Stimulated activated CD4-positive, alpha-beta T cell treated with anti-CD3 and anti-CD28 coated beads, Interleukin-4, amount 100 ng/mL, for 48 hours (primary cell): ENCODE measurements around the gene GPATCH1.
A peak's percentile ranks its signal among the peaks of the same experiment; 100 is the strongest.
"Not testable (repeated sequence)": the region's sequence is repeated elsewhere in the genome, so short reads cannot be mapped to it uniquely, and the experiment has no call there.

Source experiments
- DNase-seq, 2 donors: peaks; one replicate each; pipeline ENCODE4 v3.0.0-alpha.2; 2020; ENCODE audit warnings: low read depth in 2 of 2

GPATCH1 gene, protein sequence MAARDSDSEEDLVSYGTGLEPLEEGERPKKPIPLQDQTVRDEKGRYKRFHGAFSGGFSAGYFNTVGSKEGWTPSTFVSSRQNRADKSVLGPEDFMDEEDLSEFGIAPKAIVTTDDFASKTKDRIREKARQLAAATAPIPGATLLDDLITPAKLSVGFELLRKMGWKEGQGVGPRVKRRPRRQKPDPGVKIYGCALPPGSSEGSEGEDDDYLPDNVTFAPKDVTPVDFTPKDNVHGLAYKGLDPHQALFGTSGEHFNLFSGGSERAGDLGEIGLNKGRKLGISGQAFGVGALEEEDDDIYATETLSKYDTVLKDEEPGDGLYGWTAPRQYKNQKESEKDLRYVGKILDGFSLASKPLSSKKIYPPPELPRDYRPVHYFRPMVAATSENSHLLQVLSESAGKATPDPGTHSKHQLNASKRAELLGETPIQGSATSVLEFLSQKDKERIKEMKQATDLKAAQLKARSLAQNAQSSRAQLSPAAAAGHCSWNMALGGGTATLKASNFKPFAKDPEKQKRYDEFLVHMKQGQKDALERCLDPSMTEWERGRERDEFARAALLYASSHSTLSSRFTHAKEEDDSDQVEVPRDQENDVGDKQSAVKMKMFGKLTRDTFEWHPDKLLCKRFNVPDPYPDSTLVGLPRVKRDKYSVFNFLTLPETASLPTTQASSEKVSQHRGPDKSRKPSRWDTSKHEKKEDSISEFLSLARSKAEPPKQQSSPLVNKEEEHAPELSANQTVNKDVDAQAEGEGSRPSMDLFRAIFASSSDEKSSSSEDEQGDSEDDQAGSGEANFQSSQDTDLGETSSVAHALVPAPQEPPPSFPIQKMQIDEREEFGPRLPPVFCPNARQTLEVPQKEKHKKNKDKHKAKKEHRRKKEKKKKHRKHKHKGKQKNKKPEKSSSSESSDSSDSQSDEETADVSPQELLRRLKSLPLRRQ

DNA sequence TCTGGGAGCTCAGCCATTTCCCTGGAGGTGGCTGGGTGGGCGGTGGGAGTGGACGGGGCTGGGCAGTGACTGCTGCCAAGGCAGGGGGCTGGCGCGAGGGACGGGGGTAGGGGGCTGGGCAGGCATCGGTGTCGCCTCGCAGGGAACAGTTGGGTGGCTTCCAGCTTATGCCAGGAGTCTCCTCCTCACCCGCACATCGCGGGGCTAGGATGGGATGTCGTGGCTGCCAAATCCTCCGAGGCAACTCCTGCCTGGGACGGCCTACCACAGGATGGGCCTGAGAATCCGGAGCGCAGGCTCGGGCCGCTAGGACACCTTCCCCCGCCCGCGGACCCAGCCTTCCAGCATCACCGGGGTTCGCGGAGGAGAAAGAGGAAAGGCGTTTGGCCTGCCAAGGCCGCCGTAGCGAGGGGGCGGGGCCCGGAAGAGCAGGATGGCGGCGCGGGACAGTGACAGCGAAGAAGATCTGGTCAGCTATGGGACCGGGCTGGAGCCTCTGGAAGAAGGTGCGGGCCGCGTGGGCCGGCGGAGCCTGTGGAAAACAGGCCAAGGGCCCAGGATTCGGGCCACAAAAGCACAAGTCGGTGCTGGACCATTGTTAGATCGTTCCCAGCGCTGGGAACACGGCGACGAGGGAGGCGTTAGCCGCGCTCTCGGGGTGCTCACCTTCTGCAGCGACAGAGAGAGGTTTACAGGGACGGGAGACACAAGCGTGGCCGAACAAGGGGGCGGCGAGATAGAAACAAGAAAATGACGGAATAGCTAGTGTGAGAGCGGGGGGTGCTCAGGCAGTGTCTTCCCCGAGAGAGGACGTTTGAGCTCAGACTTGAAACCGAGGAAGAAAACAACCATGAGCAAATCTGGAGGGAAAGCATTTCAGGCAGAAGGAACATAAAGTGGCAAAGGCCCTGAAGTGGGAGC is at the start of gene GPATCH1:
Gene GPATCH1 (plus strand): TSS at position 421 of the 921 bp plus-strand sequence. CDS start 13 bp downstream, at position 434.
- DNase-seq: peak; percentile 78 to 84

DNA sequence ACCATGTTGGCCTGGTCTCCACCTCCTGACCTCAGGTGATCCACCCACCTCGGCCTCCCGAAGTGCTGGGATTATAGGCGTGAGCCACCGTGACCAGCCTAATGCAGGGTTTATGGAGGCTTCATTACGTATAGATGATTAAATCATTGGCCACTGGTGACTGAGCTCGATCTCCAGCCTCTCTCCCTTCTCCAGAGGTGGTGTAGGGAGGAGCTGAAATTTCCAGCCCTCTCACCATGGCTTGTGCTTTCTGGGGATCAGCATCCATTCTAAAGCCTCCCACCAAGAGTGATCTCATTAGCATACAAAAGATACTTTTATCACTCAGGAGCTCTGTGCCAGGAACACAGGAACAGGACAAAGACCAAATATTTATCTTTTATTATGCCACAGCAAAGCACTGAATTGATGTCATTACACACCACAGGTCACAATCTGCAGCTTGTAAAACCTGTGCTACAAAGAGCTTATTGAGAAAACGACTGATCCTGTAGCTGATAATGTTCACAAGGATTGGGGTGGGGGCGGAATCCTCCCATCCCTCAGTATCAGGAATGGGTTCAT is 48.7 kb upstream of the GPATCH1 start:
- DNase-seq: no peak

DNA sequence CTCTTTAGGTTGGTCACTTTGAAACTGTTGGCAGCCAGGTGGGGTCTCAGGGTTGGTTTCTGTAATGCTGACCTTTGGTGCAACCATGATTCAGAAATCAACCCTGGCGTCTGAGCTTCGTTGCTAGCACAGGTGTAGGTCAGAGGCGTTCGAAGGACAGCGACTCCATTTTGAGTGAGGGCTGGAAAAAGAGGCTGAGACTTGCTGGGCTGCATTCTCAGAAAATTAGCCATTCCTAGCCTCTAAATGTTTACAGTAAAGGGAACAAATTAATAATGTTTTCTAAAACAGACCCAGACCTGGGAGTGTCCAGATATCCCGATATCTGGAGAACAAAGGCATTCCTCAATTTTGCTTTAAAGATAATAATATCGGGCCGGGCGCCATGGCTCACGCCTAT is 45.5 kb upstream of the GPATCH1 start:
- no peak for DNase-seq

DNA sequence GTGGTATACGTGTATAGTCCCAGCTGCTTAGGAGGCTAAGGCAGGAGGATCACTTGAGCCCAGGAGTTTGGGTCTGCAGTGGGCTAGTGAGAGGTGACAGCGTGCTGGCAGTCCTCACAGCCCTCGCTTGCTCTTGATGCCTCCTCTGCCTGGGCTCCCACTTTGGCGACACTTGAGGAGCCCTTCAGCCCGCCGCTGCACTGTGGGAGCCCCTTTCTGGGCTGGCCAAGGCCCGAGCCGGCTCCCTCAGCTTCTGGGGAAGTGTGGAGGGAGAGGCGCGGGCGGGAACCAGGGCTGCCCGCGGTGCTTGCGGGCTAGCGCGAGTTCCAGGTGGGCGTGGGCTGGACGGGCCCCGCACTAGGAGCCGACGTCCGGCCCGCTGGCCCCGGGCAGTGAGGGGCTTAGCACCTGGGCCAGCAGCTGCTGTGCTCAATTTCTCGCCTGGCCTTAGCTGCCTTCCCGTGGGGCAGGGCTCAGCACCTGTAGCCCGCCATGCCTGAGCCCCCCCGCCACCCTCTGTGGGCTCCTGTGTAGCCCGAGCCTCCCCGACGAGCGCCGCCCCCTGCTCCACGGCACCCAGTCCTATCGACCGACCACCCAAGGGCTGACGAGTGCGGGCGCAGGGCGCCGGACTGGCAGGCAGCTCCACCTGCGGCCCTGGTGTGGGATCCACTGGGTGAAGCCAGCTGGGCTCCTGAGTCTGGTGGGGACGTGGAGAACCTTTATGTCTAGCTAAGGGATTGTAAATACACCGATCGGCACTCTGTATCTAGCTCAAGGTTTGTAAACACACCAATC is 44.4 kb upstream of the GPATCH1 start:
- DNase-seq: not testable (repeated sequence)

DNA sequence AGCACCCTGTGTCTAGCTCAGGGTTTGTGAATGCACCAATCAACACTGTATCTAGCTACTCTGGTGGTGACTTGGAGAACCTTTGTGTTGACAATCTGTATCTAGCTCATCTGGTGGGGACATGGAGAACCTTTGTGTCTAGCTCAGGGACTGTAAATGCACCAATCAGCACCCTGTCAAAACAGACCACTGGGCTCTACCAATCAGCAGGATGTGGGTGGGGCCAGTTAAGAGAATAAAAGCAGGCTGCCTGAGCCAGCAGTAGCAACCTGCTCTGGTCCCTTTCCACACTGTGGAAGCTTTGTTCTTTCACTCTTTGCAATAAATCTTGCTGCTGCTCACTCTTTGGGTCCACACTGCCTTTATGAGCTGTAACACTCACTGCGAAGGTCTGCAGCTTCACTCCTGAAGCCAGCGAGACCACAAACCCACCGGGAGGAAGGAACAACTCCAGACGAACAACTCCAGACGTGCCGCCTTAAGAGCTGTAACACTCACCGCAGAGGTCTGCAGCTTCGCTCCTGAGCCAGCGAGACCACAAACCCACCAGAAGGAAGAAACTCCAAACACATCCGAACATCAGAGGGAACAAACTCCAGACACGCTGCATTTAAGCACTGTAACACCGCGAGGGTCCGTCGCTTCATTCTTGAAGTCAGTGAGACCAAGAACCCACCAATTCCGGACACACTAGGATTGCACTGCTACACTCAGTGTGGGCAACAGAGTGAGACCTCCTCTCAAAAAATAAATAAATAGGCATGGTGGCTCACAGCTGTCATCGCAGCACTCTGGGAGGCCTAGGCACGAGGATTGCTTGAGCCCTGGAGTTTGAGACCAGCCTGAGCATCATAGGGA is 43.6 kb upstream of the GPATCH1 start:
- not testable (repeated sequence) for DNase-seq

DNA sequence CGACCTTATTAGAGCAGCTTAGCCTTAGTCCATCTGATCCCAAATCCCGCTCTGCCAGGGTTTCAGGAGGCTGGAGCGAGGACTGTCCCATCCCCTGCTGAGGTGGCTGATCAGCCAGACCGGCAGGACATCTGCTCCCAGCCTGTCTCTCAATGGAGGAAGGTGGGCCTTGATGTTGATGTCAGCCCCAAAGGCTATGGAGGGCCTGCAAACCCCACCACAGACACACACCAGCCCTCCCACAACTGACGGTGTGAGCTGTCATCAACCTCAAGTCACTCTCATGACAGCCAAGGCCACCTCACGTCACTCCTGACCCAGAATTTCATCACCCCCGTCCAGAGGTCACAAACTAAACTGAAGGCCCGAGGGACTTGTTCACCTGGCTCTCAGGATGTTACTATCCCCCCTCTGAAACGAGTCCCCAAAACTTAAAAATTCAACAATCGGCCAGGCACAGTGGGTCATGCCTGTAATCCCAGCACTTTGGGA is 41.8 kb upstream of the GPATCH1 start:
- no peak for DNase-seq

DNA sequence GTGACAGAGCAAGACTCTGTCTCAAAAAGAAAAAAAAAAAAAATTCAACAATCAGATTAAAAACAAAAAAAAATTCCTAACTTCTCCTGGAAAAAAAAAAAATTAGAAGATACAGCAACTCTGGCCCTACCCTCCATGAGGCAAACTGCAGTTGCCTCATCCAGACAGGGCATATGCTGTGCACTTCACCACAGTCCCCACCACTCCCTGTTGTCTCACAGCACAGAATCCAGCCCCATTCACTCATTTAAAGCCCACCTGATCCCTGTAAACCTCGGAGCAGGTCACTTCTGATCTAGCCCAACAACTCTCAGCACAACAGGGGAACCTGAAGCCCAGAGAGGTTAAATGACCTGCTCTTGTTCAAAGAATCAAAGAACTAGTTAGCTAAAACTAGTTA is 41.2 kb upstream of the GPATCH1 start:
- DNase-seq: no peak

DNA sequence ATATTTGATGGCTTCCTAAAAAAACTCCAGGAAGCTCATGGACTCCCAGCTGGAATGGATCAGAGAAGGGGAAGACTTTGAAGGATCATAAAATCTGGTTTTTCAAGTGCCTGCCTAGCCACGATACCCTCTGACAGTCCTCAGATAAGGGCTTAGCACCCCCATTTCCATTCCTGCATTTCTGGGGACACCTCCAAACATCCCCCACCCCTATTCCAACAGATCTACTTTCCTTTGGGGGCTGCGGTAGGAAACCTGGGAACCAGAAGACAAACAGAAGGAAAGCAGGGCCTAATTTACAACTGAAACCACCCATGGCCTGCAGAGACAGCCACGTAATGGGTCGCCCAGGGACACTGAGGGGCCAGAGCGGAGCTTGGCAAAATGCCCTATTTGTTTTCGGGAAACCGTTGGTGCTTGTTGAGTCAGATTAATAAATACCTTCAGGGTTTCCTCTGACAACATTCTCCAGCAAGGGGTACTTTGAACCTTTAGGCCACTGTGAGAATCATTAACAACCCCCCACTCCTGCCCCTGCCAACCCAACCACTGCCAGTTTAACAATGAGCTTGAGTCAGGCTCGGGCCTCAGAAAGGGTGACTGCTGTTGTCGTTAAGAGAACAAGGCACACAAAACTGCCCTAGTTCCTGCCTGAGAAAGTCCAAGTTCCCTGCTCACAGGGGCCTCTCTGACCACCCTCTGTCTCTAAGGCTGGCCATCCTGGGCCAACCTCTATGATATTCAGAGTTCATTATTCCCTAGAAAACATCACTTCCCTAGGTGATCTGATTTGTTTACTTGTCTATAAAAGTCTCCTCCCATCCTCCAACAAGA is 39.8 kb upstream of the GPATCH1 start:
- no peak for DNase-seq

DNA sequence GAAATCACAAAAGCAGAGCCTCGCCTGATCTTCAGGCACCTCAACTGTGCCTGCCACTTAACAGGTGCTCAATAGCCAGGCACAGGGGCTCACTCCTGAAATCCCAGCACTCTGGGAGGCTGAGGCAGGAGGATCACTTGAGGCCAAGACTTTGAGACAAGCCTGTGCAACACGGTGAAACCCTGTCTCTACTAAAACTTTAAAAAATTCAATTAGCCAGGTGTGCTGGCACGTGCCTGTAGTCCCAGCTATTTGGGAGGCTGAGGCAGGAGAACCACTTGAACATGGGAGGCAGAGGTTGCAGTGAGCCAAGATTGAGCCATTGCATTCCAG is 39.2 kb upstream of the GPATCH1 start:
- DNase-seq: not testable (repeated sequence)

DNA sequence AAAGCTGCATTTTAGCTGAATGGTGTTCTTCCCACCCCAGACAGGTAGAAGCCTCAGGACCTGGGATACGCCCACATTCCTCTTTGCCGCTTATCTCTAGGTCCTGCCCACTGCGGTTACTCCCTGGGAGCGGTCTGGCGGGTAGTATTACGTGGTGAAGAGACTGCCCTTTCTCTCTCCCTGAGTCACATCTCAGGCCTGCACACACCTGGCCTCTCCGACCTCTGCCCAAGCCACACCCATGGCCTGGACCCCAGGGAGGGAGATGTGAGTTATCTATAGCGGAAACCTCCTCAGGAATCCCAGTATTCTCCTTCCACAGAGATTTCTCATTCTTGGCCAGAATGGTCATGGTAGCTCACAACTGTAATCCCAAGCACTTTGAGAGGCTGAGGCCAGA is 33.6 kb upstream of the GPATCH1 start:
- no peak for DNase-seq

DNA sequence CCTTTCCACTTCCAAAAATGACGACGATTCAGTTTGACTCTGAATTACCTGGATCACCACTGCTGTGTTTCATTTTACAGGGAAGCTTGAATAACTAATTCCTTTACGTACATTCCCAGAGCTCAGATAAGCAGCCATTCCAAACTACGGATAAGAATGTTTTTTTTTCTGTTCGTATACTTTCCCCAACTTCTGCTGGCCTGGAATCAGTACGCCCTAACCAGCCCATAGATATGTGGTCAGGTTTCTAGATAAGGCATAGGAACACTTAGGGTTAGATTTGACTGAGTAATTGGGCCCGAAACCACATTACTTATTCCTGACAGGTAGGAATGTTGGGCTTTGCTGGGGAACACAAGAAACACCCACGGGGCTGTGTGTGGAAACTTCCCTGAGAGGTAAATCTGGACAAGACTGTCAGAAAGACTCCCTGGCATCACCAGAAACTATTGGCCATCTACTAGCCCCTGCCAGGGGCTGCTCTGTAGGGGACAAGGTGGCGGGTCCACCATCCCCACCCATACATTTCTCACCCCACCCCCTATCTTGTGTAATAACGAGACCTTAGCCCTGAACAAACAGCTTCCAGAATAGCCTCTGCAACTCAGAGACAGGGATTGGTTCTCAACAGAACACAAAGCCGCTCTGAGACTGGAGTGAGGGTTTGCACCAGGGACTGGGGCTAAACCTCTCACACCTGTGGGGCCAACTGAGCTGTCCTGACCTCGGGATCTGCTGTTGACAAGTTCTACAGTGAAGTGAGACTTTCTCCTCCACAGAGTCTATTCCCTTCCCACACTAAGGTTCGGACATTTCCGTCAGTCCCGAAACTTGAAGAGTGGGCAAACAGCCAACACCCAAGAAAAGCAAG is 31.9 kb upstream of the GPATCH1 start:
- DNase-seq: no peak

DNA sequence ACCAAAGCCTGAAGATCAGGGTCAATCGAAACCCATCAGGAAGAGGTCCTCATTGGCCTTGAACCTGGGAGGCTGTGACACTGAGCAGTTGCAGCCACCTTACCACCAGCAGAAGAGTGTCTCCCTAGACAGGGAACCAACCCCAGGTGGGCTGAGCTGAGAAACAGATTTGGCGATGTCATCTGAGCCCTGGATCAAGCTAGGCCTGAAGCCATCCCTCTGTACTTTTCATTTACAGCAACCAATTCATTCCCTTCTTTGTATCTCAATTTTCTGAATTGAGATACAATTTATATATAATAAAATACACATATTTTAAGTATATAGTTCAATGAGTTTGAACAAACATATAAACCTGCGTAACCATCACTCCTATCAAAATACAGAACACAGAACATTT is 30.9 kb upstream of the GPATCH1 start:
- DNase-seq: no peak

DNA sequence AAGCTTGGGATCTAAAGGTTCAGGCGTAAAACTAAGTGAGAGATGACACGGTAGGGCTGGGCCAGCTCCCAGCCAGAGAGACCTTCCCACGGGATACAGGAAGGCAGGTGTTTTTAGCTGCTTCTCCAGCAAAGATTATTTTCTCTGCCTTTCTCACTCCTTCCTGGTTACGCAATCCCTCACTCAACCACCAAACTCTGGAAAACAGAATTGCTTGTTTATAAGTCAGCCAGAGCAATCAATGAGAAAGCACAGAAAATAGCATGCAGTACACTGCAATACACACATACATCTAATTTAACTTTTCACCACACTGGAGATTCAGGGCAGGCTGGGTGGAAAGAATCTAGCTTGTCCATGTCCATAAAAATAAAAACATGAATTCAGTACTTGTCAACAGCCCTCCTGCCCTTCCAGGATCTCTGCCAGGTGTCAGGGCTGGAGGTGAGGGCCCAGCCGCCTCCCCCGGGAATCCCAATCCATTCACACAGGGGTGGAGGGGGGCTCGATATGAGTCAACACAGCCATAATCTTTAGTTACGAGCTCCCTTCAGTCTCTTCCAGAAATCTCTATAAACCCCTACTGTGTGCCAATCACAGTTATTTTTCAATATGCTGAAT is 28.5 kb upstream of the GPATCH1 start:
- no peak for DNase-seq

DNA sequence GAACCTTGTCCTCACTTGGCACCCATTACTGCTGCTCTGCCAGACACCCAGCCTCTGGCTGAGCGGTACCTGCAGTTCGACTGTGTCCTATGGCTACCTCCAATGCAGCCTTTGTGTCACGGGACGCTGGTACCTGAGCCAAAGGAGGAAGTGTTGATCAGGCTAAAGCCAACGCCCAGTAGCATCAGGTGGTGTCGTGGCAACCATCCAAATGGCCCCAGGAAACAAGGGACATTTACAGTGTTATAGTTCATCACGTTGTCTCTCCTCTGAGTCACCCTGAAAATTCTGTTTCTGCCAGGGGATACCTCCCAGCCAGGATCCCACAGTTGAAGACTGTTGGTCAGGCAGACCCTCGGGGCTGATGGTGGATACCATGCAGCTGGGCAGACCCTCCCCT is 26.4 kb upstream of the GPATCH1 start:
- DNase-seq: no peak

DNA sequence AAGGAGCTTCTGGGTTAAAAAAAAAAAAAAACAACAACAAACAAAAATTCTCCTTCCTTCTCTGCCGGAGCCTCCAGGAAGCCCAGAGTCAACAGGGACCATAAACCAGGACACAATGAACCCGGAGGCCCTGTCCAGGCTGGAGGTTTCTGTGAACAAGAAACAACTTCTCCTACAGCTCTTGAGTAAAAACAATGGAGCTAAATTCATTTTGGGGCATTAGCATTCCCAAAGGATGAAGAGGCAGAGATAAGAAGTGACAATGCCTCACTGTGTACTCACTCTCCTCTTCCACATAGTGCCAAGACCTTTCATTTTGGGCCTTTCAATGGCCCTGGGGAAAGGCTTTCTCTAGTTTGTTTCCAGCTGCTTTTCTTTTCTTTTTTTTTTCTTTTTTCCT is 25.3 kb upstream of the GPATCH1 start:
- DNase-seq: no peak

DNA sequence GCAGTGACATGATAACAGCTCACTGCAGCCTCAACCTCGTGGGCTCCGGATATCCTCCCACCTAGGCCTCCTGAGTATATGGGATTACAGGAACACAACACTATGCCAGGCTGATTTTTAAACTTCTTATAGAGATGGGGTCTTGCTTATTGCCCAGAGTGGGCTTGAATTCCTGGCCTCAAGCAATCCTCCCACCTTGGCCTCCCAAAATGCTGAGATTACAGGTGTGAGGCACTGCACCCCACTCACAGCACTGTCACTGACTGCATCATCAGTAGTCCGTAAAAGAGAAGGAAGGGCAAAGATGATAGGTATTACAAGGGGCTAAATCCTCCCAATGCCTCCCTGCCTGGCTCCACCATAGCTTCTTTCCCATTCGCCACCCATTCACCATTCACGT is 20.4 kb upstream of the GPATCH1 start:
- DNase-seq: no peak

DNA sequence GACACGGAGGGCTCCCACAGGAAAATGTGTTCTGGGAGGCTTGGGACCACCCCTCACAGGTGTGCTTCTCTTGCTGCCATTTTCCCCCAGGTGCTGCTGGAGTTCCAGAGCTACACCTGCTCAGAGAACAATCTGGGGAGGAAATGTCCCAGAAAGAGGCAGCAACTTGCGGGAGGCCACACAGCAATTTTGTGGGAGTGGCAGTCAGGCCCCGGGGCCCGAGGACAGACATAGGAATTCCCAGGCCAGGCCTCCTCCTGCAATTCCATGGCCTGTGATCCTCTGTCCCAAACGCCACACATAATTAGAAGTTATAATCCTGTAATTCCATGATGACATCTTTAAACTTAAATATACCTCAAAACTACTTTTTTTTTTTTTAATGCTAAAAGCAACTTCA is 18.1 kb upstream of the GPATCH1 start:
- no peak for DNase-seq
